ENCODE results near the gene ANKRD13D.

DNA sequence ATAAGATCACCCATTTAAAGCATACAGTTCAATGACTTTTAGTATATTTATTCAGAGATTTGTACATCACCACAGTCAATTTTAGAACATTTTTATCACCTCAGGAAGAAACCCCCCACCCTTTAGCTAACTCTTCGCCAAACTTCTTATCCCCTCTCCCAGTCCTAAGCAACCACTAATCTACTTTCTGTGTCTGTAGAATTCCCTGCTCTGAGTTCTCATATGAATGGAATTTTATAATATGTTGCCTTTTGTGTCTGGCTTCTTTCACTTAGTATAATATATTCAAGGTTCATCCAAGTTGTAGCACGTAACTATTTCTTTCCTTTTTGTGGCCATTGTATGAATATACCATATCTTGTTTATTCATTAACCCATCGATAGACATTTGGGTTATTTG is 3.6 kb downstream of the ANKRD13D start:
- TF ChIP-seq, protein P1, sequence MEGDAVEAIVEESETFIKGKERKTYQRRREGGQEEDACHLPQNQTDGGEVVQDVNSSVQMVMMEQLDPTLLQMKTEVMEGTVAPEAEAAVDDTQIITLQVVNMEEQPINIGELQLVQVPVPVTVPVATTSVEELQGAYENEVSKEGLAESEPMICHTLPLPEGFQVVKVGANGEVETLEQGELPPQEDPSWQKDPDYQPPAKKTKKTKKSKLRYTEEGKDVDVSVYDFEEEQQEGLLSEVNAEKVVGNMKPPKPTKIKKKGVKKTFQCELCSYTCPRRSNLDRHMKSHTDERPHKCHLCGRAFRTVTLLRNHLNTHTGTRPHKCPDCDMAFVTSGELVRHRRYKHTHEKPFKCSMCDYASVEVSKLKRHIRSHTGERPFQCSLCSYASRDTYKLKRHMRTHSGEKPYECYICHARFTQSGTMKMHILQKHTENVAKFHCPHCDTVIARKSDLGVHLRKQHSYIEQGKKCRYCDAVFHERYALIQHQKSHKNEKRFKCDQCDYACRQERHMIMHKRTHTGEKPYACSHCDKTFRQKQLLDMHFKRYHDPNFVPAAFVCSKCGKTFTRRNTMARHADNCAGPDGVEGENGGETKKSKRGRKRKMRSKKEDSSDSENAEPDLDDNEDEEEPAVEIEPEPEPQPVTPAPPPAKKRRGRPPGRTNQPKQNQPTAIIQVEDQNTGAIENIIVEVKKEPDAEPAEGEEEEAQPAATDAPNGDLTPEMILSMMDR (conservative IDR thresholded peaks at IDR 0.05) = no peak
- TF ChIP-seq EZH2 (IDR thresholded peaks at IDR 0.05; ENCODE audit: low read depth) = no peak

All from PC-9 (cell line).